Lung (tissue), 12 donors: Measurements from ENCODE around the gene COL6A3. TPM values are rescaled to one million over a fixed set of nuclear protein-coding genes. Genes with fewer than 3 reads are reported as not detected.
A peak's percentile ranks its signal among the peaks of the same experiment; 100 is the strongest.

Source experiments
- ATAC-seq: fragments of 200-7000 bp; cut with Tn5 transposase; one replicate; pipeline ENCODE4 v1.9.1; 2020; ENCODE audit warnings: moderate number of reproducible peaks; ENCODE audit not compliant: insufficient read depth, low FRiP score
- DNase-seq, 3 donors: peaks; one replicate each; pipeline ENCODE4 v3.0.0-alpha.2; 2013 to 2017
- H3K27ac ChIP-seq, 2 donors: one replicate each; pipeline ENCODE4 v1.5.1; 2013; ENCODE audit warnings: mild to moderate bottlenecking in 2 of 2, moderate library complexity in 2 of 2, control low read depth in 1 of 2, inconsistent platforms in 1 of 2, low read depth in 1 of 2, low read length in 1 of 2
- H3K27me3 ChIP-seq, 3 donors: one replicate each; pipeline ENCODE4 v1.5.1; 2013; ENCODE audit warnings: low read length in 2 of 3; ENCODE audit not compliant: control insufficient read depth in 3 of 3, insufficient read depth in 3 of 3
- H3K36me3 ChIP-seq, 4 donors: one replicate each; pipeline ENCODE4 v1.5.1; 2013; ENCODE audit warnings: low read length in 4 of 4, mild to moderate bottlenecking in 1 of 4, moderate library complexity in 1 of 4; ENCODE audit not compliant: control insufficient read depth in 4 of 4, insufficient read depth in 4 of 4
- H3K4me1 ChIP-seq, 5 donors: one replicate each; pipeline ENCODE4 v1.5.1; 2013; ENCODE audit warnings: low read length in 5 of 5, mild to moderate bottlenecking in 2 of 5, moderate library complexity in 1 of 5; ENCODE audit not compliant: control insufficient read depth in 5 of 5, insufficient read depth in 5 of 5
- H3K4me3 ChIP-seq: one replicate; pipeline ENCODE4 v1.5.1; 2013; ENCODE audit warnings: mild to moderate bottlenecking, control low read depth, moderate library complexity
- H3K9ac ChIP-seq, 2 donors: one replicate each; pipeline ENCODE4 v1.5.1; 2013; ENCODE audit warnings: low read length in 2 of 2, control low read depth in 1 of 2; ENCODE audit not compliant: insufficient read depth in 1 of 2
- H3K9me3 ChIP-seq, 4 donors: one replicate each; pipeline ENCODE4 v1.5.1; 2013; ENCODE audit warnings: low read length in 3 of 4, mild to moderate bottlenecking in 1 of 4, moderate library complexity in 1 of 4; ENCODE audit not compliant: control insufficient read depth in 4 of 4, insufficient read depth in 3 of 4
- WGBS, 2 donors: extraction: QIAGEN DNeasy Blood & Tissue Kit; methylation state at CpG; one replicate each; pipeline ENCODE4 v1.1.7; 2013; 5-methylcytosine and 5-hydroxymethylcytosine counted together
- polyA plus RNA-seq, 2 donors: library from polyadenylated mRNA; stranded (reverse); fragments of 200-250 nt; gene quantifications; one replicate each; pipeline ENCODE4 v1.2.1, GENCODE V29; 2013
- total RNA-seq, 2 donors: library from RNA; depleted of rRNA in 1 of 2; stranded (reverse); fragments of >200 nt in 1 of 2; gene quantifications; one replicate each; pipeline ENCODE4 v1.2.1, GENCODE V29; 2014 to 2021
- TF ChIP-seq, protein P1 (sequence below): IDR thresholded peaks from 2 replicates; pipeline ENCODE4 v1.5.1; 2012; ENCODE audit warnings: mild to moderate bottlenecking; ENCODE audit errors: control extremely low read depth, extremely low read depth
- donor health status: control.
- donor health status: control.
- donor health status: Bipolar disorder and iron deficiency.
- donor health status: healthy.
- donor health status: DM: yes; HTN: yes; CAD: no.

The COL6A3 gene
- total and polyA plus RNA-seq, 4 donors, result 36.4 to 548 (median 277) TPM

DNA sequence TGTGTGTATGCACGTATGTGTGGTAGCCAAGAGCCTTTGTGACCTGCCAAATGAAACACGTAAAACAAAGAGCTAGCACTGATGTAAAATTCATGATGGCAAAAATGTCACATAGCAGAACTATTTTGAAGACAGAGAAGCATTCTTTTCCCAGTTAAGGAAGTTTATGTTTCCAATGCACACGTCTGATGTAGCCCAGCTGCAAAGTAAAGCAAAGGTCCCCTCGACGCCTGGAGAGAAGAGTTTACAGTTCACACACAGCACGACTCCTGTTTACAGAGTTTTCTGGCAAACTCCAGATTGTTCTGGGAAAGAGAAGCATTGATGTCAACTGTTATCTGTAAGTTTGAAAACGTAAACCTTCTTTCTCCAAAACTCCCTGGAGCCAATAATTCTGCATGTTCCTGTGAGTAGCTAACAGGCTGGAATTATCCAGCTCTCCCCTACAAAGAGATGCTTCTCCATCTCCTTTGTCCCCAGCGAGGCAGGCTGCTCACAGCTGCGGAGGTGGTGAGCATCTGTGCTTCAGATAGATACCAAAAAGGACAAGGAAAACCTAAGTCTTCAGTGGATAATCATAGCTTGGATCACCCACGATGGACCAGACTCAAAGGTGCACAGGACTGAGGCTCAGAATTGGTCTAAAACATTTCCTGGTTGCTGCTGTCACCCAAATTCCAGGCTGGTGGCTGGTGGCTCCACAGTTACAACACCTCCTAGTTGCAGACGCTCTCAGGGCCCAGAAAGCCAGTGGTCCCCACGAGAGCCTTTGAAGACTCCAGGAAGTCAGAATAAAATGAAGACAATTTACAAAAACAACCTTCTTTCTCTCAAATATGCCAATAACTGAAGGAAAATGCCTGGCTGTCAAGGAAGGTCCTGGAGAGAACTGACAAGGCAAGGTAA is 87.4 kb downstream of the COL6A3 start:
- TF ChIP-seq, protein P1, sequence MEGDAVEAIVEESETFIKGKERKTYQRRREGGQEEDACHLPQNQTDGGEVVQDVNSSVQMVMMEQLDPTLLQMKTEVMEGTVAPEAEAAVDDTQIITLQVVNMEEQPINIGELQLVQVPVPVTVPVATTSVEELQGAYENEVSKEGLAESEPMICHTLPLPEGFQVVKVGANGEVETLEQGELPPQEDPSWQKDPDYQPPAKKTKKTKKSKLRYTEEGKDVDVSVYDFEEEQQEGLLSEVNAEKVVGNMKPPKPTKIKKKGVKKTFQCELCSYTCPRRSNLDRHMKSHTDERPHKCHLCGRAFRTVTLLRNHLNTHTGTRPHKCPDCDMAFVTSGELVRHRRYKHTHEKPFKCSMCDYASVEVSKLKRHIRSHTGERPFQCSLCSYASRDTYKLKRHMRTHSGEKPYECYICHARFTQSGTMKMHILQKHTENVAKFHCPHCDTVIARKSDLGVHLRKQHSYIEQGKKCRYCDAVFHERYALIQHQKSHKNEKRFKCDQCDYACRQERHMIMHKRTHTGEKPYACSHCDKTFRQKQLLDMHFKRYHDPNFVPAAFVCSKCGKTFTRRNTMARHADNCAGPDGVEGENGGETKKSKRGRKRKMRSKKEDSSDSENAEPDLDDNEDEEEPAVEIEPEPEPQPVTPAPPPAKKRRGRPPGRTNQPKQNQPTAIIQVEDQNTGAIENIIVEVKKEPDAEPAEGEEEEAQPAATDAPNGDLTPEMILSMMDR, result no peak
- H3K9ac ChIP-seq, result peak overlapping the region in 1 of 2 donors; percentile 71
- H3K9me3 ChIP-seq, result no peaks in the 10 kb centered on the region

DNA sequence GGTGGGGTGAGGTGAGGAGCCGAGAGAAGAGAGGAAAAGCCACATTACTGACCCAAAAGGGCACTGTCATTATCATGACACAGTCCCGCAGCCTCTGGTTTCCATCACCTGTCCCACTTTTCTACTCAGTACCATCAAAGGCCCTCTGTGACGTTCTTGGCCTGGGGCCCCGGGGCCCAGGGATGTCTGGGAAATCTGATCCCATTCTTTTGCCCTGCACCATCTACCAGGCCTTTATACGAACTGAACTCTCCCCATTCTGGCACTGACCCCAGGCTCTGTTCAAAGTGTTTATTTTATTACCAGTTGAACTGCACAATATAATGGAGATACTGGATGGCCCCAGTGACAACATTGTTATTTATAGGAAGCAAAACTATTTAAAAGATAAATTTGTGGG is 89.1 kb downstream of the COL6A3 start:
- H3K27me3 ChIP-seq, result no peaks in the 10 kb centered on the region
- no peaks in the 10 kb centered on the region for H3K9me3 ChIP-seq
- DNase-seq (peak; percentile 38 to 53 (median 51)), ATAC-seq (no peak)
- TF ChIP-seq, protein P1, result no peak
- 56 to 69% methylated on average over 5 of the region's 5 CpGs for WGBS, 2 donors
- peaks cover 0 to 63% (median 21%) of the 10 kb centered on the region in 4 donors for H3K36me3 ChIP-seq
- H3K9ac ChIP-seq, result peak overlapping the region in 1 of 2 donors; percentile 8
- H3K4me1 ChIP-seq, result peaks cover 0 to 66% (median 16%) of the 10 kb centered on the region in 5 donors
- H3K4me3 ChIP-seq, result no peak overlapping the region
- H3K27ac ChIP-seq, result peak overlapping the region; percentile 26 to 39

More for the DNA sequence above, 87.4 kb downstream of the COL6A3 start:
- H3K4me3 ChIP-seq, result no peak overlapping the region
- peaks cover 0 to 58% (median 19%) of the 10 kb centered on the region in 5 donors for H3K4me1 ChIP-seq
- H3K27ac ChIP-seq, result peak overlapping the region in 1 of 2 donors; percentile 74
- H3K27me3 ChIP-seq, result no peaks in the 10 kb centered on the region
- peaks cover 0 to 65% (median 20%) of the 10 kb centered on the region in 4 donors for H3K36me3 ChIP-seq
- ATAC-seq (no peak), DNase-seq (peak; percentile 86 to 97 (median 96))
- WGBS, 2 donors, result 57 to 71% methylated on average over 12 of the region's 12 CpGs

DNA sequence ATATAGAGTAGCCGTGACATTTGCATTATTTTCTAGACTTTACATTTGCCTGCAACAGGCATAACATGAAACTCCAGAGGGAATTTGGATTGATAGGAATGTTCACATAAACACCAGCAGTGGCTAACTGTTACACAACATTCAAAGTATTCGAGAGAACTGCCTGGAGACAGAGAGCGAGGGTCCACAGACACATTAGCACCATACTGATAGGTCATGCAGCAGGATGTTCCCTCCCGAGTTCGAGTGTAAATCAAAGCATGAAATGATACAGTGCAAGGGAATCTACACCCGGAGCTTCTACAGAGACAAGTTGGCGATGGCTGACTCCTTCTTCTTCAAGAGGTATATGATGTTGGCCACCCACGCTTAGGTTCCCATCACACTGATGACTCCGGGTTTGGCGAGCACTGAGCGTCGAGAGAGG is 89.5 kb downstream of the COL6A3 start:
- no peak overlapping the region for H3K4me3 ChIP-seq
- TF ChIP-seq, protein P1, result no peak
- 71 to 88% methylated on average over 12 of the region's 12 CpGs for WGBS, 2 donors
- no peaks in the 10 kb centered on the region for H3K27me3 ChIP-seq
- DNase-seq, result peak; percentile 59 to 88 (median 84)
- H3K9me3 ChIP-seq, result no peaks in the 10 kb centered on the region
- peak overlapping the region in 1 of 2 donors; percentile 26 for H3K27ac ChIP-seq
- peaks cover 0 to 63% (median 21%) of the 10 kb centered on the region in 4 donors for H3K36me3 ChIP-seq
- peaks cover 0 to 66% (median 16%) of the 10 kb centered on the region in 5 donors for H3K4me1 ChIP-seq
- ATAC-seq, result no peak
- H3K9ac ChIP-seq, result peak overlapping the region in 1 of 2 donors; percentile 8
